MM.1S (cell line): ENCODE measurements around the gene LILRA1.

ENCODE experiments used
- CTCF ChIP-seq: fragments of 300-600 bp; sonication (generic); IDR thresholded peaks from 2 replicates; pipeline ENCODE4 v1.5.1; 2016; ENCODE audit warnings: antibody characterized with exemption, low read length, mixed read lengths
- EZH2 ChIP-seq: fragments of 300-600 bp; sonication (generic); optimal IDR thresholded peaks from 2 replicates; pipeline ENCODE3; 2017; ENCODE audit warnings: low read depth, mild to moderate bottlenecking, antibody characterized with exemption, low read length, mixed read lengths

GRCh38 chr19:54630782-54631181 lies 37.4 kb downstream of the LILRA1 start:
- TF ChIP-seq EZH2 (no peak), CTCF (no peak)
